ENCODE results near the gene NOX3. TPM values are rescaled to one million over a fixed set of nuclear protein-coding genes. Genes with fewer than 3 reads are reported as not detected.

NOX3 gene, protein sequence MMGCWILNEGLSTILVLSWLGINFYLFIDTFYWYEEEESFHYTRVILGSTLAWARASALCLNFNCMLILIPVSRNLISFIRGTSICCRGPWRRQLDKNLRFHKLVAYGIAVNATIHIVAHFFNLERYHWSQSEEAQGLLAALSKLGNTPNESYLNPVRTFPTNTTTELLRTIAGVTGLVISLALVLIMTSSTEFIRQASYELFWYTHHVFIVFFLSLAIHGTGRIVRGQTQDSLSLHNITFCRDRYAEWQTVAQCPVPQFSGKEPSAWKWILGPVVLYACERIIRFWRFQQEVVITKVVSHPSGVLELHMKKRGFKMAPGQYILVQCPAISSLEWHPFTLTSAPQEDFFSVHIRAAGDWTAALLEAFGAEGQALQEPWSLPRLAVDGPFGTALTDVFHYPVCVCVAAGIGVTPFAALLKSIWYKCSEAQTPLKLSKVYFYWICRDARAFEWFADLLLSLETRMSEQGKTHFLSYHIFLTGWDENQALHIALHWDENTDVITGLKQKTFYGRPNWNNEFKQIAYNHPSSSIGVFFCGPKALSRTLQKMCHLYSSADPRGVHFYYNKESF
- not detected in 2 replicates for total RNA-seq

GRCh38 chr6:155455766-155456165 lies at the start of gene NOX3:
Gene NOX3, minus strand, starts transcription at chr6:155455839. Its CDS starts 39 bp downstream, at chr6:155455800.

Other genes with a start within 250 kb of the NOX3 start
- gene CLDN20, start 191.8 kb downstream of the NOX3 start, total RNA-seq = not detected in 2 replicates
- gene TFB1M, start 141.4 kb downstream of the NOX3 start, total RNA-seq = 19.4 and 33.8 TPM in 2 replicates